Liver (tissue), 3 donors: ENCODE results near the gene TMEM63C.

Source experiments
- ATF3 ChIP-seq: IDR thresholded peaks from 2 replicates; pipeline ENCODE4 v1.6.1; 2016; ENCODE audit warnings: antibody characterized with exemption
- CTCF ChIP-seq: fragments of 150-350 bp; IDR thresholded peaks from 2 replicates; pipeline ENCODE4 v1.5.1; 2017; ENCODE audit warnings: improper control_type of control experiment, low read depth, low read length; ENCODE audit not compliant: missing input control
- JUND ChIP-seq, 2 donors: IDR thresholded peaks; 2 replicates each; pipeline ENCODE4 v1.6.1; 2016; ENCODE audit warnings: antibody characterized with exemption in 2 of 2
- REST ChIP-seq: IDR thresholded peaks from 2 replicates; pipeline ENCODE4 v1.6.1; 2016; ENCODE audit warnings: antibody characterized with exemption, mild to moderate bottlenecking
- RXRA ChIP-seq, 2 donors: IDR thresholded peaks; 2 replicates each; pipeline ENCODE4 v1.6.1; 2017 to 2018; ENCODE audit warnings: antibody characterized with exemption in 2 of 2, mild to moderate bottlenecking in 1 of 2
- SP1 ChIP-seq: IDR thresholded peaks from 2 replicates; pipeline ENCODE4 v1.6.1; 2018; ENCODE audit warnings: antibody characterized with exemption, mild to moderate bottlenecking
- TAF1 ChIP-seq: conservative IDR thresholded peaks from 2 replicates; pipeline ENCODE4 v1.6.1; 2016; ENCODE audit warnings: antibody characterized with exemption, mild to moderate bottlenecking
- ZBTB33 ChIP-seq: IDR thresholded peaks from 2 replicates; pipeline ENCODE4 v1.6.1; 2016; ENCODE audit warnings: antibody characterized with exemption
- donor health status: healthy.
- donor health status: healthy.

GRCh38 chr14:77275041-77275580 lies 93.5 kb downstream of the TMEM63C start:
- TF ChIP-seq CTCF (no peak), SP1 (no peak), ZBTB33 (no peak), TAF1 (no peak), JUND (IDR thresholded peaks at IDR 0.05) (no peak), ATF3 (no peak), REST (no peak), RXRA (IDR thresholded peaks at IDR 0.05) (no peak)
